ENCODE data around the gene PDIA5.

GRCh38 chr3:123126031-123126430 is 59.2 kb downstream of the PDIA5 start:
- TF ChIP-seq RCOR1 (IDR thresholded peaks at IDR 0.05; ENCODE audit: insufficient replicate concordance, low read length): no peak
- no peak for TF ChIP-seq RAD21 (IDR thresholded peaks at IDR 0.05; ENCODE audit: low read length)
- no peak for TF ChIP-seq POLR2A (IDR thresholded peaks at IDR 0.05; ENCODE audit: low read depth, low read length)
- no peak for TF ChIP-seq CTCF (conservative IDR thresholded peaks at IDR 0.05; ENCODE audit: low read depth, low read length)
- TF ChIP-seq USF2 (IDR thresholded peaks at IDR 0.05; ENCODE audit: low read depth, low read length): no peak
- TF ChIP-seq MXI1 (IDR thresholded peaks at IDR 0.05; ENCODE audit: borderline replicate concordance, low read depth, low read length): no peak
- TF ChIP-seq CEBPB (IDR thresholded peaks at IDR 0.05; ENCODE audit: low read depth, low read length): no peak
- no peak for TF ChIP-seq MAZ (IDR thresholded peaks at IDR 0.05; ENCODE audit: borderline replicate concordance, low read depth, low read length)
